A204.1 (cell line): Measurements from ENCODE around the gene OR7A5.
"Not testable (repeated sequence)": the region's sequence is repeated elsewhere in the genome, so short reads cannot be mapped to it uniquely, and the experiment has no call there.

Source experiments
- FAIRE-seq: peaks from 2 replicates; lab custom pipeline; 2012; peaks lifted over from hg19 to GRCh38; lab: Jason Lieb, UNC

Gene OR7A5

DNA sequence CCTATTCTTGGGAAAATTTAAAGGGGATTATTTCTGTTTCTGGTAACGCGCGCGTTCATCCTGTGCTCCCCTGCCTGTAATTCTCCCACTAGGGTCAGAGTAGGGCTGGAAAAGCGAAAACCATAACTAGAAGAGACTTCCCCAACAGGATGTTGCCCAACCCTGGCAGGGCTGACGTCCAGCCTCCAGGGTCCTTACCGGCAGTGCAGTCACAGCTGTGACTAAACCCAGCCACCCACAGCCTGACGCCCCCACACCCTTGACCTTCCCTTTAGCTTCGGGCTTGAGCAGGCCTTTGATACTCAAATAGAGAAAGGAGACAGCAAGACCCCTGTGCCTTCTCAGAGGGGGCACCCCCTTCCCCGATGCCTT is 50.3 kb downstream of the OR7A5 start:
- not testable (repeated sequence) for FAIRE-seq

GRCh38 chr19:14783410-14783998 is 51.5 kb downstream of the OR7A5 start:
- FAIRE-seq: not testable (repeated sequence)

GRCh38 chr19:14782626-14783409 is 52.2 kb downstream of the OR7A5 start:
- no peak for FAIRE-seq

DNA sequence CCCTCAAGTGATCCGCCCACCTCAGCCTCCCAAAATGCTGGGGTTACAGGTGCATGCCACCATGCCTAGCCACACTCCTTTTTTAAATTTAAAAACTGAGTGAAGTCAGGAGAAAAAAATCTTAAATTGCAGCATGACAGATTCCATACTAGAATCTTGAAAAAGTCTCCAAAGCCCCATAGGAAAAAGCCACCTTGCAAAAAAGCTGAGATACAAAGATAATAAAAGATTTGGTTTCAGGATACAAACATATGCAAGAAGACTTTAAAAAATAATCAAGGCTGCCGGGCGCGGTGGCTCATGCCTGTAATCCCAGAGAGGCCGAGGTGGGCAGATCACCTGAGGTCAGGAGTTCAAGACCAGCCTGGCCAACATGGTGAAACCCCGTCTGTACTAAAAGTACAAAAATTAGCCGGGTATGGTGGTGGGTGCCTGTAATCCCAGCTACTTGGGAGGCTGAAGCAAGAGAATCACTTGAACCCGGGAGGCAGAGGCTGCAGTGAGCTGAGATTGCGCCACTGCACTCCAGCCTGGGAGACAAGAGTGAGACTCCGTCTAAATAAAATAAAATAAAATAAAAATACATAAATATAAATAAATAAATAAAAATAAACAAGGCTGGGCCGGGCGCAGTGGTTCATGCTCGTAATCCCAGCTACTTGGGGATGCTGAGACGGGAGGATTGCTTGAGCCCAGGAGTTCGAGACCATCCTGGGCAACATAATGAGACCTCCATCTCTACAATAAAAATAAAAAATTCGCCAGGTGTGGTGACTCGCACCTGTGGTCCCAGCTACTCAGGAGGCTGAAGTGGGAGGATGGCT is 53.1 kb downstream of the OR7A5 start:
- FAIRE-seq: not testable (repeated sequence)

DNA sequence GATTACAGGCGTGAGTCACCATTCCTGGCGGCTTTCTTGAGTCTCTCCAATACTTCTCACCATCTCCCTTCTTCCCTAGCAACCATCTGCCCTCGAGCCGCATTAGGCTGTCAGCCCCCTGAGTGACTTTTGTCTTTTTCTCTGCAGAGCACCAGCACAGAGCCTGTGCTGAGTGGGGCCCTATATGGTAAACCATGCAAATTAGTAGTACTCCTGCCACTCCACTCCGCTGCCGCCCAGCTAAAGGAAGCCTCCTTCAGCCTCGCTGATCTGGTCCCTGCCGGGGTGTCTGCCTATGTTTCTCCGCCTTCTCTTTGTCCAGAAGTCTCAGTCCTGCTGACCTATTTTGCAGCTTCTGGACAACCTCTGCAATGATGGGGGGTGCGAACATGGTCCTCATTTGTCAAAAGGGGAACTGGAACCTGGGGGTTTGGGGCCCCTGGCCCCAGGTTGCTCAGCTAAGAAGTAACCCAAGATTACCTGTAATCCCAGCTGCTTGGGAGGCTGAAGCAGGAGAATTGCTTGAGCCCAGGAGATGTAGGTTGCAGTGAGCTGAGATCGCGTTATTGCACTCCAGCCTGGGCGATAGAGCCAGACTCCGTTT is 54.3 kb downstream of the OR7A5 start:
- FAIRE-seq: not testable (repeated sequence)

- FAIRE-seq: no peak
Measured at GRCh38 chr19:14779151-14779550, 55.8 kb downstream of the OR7A5 start.

- FAIRE-seq: not testable (repeated sequence)
Measured at GRCh38 chr19:14778110-14778845, 56.7 kb downstream of the OR7A5 start, which contains the start of gene ADGRE2. Gene ADGRE2, minus strand, starts transcription at chr19:14778560. Its CDS starts 1,804 bp downstream, at chr19:14776756.

GRCh38 chr19:14777645-14778044 is 57.3 kb downstream of the OR7A5 start:
- not testable (repeated sequence) for FAIRE-seq
